ENCODE data around the gene MLXIP. TPM values are rescaled to one million over a fixed set of nuclear protein-coding genes. Genes with fewer than 3 reads are reported as not detected.

Gene MLXIP
- total RNA-seq, 6 donors from 2014 or later = 30.4 to 167 (median 55.0) TPM

- H3K4me3 ChIP-seq = no peak overlapping the region
- peaks cover 19 to 94% (median 81%) of the 10 kb centered on the region in 4 donors for H3K36me3 ChIP-seq
- DNase-seq (no peak), ATAC-seq (ENCODE audit: low FRiP score in 2 of 2) (no peak)
- no peaks in the 10 kb centered on the region for H3K4me1 ChIP-seq
- TF ChIP-seq CTCF (IDR thresholded peaks at IDR 0.05) = no peak
- no peak for TF ChIP-seq EP300 (IDR thresholded peaks at IDR 0.05)
- TF ChIP-seq POLR2A (IDR thresholded peaks at IDR 0.05) = no peak
- TF ChIP-seq POLR2AphosphoS5 (IDR thresholded peaks at IDR 0.05) = no peak
- H3K27me3 ChIP-seq = no peaks in the 10 kb centered on the region
- WGBS, 2 donors = 75 to 86% methylated on average over 8 to 11 of the region's 11 CpGs
- no peak overlapping the region for H3K27ac ChIP-seq
- no peaks in the 10 kb centered on the region for H3K9me3 ChIP-seq
Measured at GRCh38 chr12:122137681-122138080, 59.1 kb downstream of the MLXIP start.

DNA sequence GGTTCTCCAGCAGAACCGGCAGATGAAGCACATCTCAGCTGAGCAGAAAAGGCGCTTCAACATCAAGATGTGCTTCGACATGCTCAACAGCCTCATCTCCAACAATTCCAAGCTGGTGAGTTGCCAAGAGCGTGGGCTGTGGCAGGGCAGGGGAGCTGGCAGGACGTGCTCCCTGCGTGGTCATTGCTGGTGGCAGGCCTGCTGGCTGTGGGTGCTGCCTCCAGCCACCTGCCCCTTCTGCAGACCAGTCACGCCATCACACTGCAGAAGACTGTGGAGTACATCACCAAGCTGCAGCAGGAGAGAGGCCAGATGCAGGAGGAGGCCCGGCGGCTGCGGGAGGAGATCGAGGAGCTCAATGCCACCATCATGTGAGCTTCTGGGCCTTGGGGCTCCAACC, 59.6 kb downstream of the MLXIP start:
- 89 to 93% methylated on average over 3 to 5 of the region's 11 CpGs for WGBS, 2 donors
- Histone ChIP-seq H3K4me1 (no peaks in the 10 kb centered on the region), H3K4me3 (no peak overlapping the region), H3K9me3 (no peaks in the 10 kb centered on the region), H3K27ac (no peak overlapping the region), H3K27me3 (no peaks in the 10 kb centered on the region), H3K36me3 (peaks cover 14 to 94% (median 81%) of the 10 kb centered on the region in 4 donors)
- DNase-seq (no peak), ATAC-seq (ENCODE audit: low FRiP score in 2 of 2) (no peak)
- TF ChIP-seq POLR2AphosphoS5 (IDR thresholded peaks at IDR 0.05) (no peak), EP300 (IDR thresholded peaks at IDR 0.05) (no peak), POLR2A (IDR thresholded peaks at IDR 0.05) (no peak), CTCF (IDR thresholded peaks at IDR 0.05) (no peak)

- H3K9me3 ChIP-seq = no peaks in the 10 kb centered on the region
- peaks cover 11 to 94% (median 80%) of the 10 kb centered on the region in 4 donors for H3K36me3 ChIP-seq
- H3K4me1 ChIP-seq = no peaks in the 10 kb centered on the region
- no peaks in the 10 kb centered on the region for H3K27me3 ChIP-seq
- WGBS, 2 donors = 86 to 93% methylated on average over 11 of the region's 11 CpGs
- H3K4me3 ChIP-seq = no peak overlapping the region
- no peak for ATAC-seq (ENCODE audit: low FRiP score in 2 of 2)
- no peak overlapping the region for H3K27ac ChIP-seq
- DNase-seq = no peak
- no peak for TF ChIP-seq POLR2A (IDR thresholded peaks at IDR 0.05)
- no peak for TF ChIP-seq POLR2AphosphoS5 (IDR thresholded peaks at IDR 0.05)
- no peak for TF ChIP-seq EP300 (IDR thresholded peaks at IDR 0.05)
- no peak for TF ChIP-seq CTCF (IDR thresholded peaks at IDR 0.05)
Measured at GRCh38 chr12:122138616-122139015, 60.1 kb downstream of the MLXIP start.

DNA sequence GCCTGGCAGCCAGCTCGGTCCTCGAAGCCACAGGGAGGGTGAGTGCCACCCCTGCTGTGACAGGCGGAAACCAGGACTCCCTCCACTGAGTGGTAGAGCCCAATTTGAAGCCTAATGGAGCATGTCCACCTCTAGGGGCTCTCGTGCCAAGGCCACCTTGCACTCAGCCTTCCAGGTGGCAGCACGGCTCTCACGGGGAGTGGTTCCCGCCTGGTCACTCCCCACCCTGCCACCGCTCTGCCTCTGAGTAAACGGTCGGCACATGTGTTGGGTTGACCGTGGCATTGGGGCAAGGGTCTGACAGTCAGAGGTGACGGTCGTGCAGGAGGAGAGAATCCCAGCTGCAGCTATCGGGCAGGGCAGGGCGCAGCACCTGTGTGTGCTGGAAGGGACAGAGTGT, 60.7 kb downstream of the MLXIP start:
- Histone ChIP-seq H3K9me3 (no peaks in the 10 kb centered on the region), H3K36me3 (peaks cover 9 to 94% (median 78%) of the 10 kb centered on the region in 4 donors), H3K4me3 (no peak overlapping the region), H3K27me3 (no peaks in the 10 kb centered on the region), H3K4me1 (no peaks in the 10 kb centered on the region), H3K27ac (no peak overlapping the region)
- ATAC-seq (ENCODE audit: low FRiP score in 2 of 2) = no peak
- 94 to 97% methylated on average over 9 to 15 of the region's 15 CpGs for WGBS, 2 donors
- TF ChIP-seq EP300 (IDR thresholded peaks at IDR 0.05) (no peak), POLR2AphosphoS5 (IDR thresholded peaks at IDR 0.05) (no peak), POLR2A (IDR thresholded peaks at IDR 0.05) (no peak), CTCF (IDR thresholded peaks at IDR 0.05) (no peak)
- DNase-seq = no peak

- no peaks in the 10 kb centered on the region for H3K27me3 ChIP-seq
- no peak overlapping the region for H3K27ac ChIP-seq
- WGBS, 2 donors = 96 to 97% methylated on average over 8 of the region's 8 CpGs
- peaks cover 9 to 90% (median 72%) of the 10 kb centered on the region in 4 donors for H3K36me3 ChIP-seq
- DNase-seq = no peak
- H3K4me1 ChIP-seq = no peaks in the 10 kb centered on the region
- no peak for ATAC-seq (ENCODE audit: low FRiP score in 2 of 2)
- no peak overlapping the region for H3K4me3 ChIP-seq
- no peaks in the 10 kb centered on the region for H3K9me3 ChIP-seq
- TF ChIP-seq POLR2A (IDR thresholded peaks at IDR 0.05) = no peak
- TF ChIP-seq CTCF (IDR thresholded peaks at IDR 0.05) = no peak
- TF ChIP-seq EP300 (IDR thresholded peaks at IDR 0.05) = no peak
- no peak for TF ChIP-seq POLR2AphosphoS5 (IDR thresholded peaks at IDR 0.05)
Measured at GRCh38 chr12:122139941-122140340, 61.4 kb downstream of the MLXIP start.
